ENCODE results near the gene SUCO.

DNA sequence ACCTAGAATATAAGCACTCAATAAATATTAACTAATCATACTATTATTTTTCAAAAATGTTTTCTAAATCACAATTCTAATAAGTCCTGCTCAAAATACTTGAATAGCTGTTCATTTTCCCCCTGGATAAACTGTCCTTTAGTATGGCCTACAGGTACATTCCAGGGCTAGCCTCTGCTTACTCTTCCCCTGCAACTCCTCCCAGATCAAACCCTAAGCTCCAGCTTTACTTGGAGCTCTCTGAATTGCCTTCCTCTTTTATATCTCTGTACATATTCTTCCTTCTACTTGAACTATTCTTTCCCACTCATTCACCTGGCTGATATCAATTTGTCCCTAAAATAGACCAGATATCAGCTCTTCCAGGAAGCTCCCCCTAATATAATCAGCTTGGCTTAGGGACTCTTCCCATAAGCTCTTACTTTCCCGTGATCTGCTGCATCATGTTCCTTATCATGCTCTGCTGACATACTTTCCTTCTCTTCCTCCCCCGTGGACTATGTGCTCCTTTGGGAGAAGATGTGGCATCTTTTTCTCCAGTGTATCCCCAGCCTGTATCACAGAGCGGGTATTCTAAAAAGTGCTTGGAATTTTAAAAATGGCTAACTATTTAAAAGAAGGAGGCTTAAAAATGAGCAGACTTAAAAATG, 46.0 kb upstream of the SUCO start:
- no peak for TF ChIP-seq POLR2A (IDR thresholded peaks at IDR 0.05)
- TF ChIP-seq, protein P1, sequence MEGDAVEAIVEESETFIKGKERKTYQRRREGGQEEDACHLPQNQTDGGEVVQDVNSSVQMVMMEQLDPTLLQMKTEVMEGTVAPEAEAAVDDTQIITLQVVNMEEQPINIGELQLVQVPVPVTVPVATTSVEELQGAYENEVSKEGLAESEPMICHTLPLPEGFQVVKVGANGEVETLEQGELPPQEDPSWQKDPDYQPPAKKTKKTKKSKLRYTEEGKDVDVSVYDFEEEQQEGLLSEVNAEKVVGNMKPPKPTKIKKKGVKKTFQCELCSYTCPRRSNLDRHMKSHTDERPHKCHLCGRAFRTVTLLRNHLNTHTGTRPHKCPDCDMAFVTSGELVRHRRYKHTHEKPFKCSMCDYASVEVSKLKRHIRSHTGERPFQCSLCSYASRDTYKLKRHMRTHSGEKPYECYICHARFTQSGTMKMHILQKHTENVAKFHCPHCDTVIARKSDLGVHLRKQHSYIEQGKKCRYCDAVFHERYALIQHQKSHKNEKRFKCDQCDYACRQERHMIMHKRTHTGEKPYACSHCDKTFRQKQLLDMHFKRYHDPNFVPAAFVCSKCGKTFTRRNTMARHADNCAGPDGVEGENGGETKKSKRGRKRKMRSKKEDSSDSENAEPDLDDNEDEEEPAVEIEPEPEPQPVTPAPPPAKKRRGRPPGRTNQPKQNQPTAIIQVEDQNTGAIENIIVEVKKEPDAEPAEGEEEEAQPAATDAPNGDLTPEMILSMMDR (IDR thresholded peaks at IDR 0.05) = no peak

All from vagina (tissue), 2 donors.